Endometrial microvascular endothelial cells (primary cell): ENCODE results near the gene LNPEP. TPM values are rescaled to one million over a fixed set of nuclear protein-coding genes. Genes with fewer than 3 reads are reported as not detected.

Experiments used
- in situ Hi-C: cut with HindIII; loops from 2 replicates; pipeline ENCODE4 v1.10.0; 2017; ENCODE audit warnings: low sequenced_read_pairs, low pct_unique_long_range_greater_than_20kb; ENCODE audit errors: inconsistent ontology term
- total RNA-seq: library from RNA; depleted of rRNA; stranded (reverse); fragments of >200 nt; gene quantifications from one replicate; pipeline ENCODE4 v1.2.3, GENCODE V29; 2015; ENCODE audit errors: inconsistent ontology term

LNPEP gene
- 14.2 TPM for total RNA-seq

DNA sequence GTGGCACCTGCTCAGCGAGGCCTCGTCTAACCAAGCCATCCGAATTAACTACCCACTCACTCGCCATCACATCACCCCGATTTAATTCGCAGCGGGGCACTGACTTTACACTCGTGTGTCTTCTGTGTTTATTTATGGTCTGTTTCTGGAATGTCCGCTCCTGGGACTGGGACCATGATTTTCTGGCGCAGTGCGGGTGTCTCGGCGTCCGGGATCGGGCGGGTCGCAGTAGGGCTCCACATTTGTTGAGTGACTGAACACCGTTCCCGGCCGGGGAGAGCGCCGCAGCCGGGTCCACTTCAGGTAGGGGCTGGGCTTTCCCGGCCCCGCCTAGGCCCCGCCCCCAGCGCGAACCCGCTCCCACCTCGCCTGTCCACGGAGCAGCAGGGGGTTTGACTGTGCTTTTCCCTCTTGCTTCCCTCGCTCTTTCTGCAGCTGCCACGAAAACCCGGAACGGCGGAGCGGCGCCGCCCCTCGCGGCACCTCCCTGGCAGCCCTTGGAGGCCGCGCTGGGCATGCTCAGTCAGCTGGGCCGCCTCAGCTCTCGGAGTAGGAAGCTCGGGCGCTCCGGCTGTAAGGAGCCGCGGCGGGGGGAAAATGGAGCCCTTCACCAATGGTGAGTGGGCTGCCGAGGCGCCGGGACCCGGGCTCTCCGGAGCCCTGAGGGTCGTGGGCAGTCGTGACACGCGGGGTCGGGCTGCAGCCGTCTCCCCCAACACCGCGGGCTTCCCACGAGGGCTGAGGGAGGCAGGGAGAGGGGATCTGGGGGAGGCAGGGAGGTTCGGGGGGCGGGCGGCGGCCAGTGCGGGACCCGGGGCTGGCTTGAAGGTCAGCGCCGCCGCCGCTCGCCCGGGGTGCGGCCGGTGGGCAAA lies at the start of gene LNPEP:
Gene LNPEP (plus strand): TSS at position 522 of the 872 bp plus-strand sequence. CDS start 76 bp downstream, at position 598.
- in situ Hi-C loops: no loop called here

DNA sequence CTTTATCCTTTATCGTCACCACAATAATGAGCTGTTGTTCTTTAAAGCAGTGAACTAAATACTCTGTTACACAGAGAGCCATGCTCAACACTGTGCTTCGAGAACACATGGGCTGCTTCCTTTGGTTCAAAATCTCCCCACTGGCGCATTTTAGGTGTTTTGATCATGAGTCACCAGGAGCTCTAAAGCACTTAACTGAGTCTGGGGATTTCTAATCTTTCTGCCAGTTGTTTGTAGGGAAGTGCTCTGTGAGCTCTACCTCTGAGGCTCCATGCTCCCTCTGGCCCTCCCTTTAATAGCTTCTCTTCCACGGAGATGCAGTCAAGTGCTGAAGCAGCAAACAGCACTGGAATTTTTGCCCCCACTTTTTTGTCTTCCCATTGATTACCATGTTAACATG lies 42.5 kb upstream of the LNPEP start:
- in situ Hi-C loops: no loop called here

DNA sequence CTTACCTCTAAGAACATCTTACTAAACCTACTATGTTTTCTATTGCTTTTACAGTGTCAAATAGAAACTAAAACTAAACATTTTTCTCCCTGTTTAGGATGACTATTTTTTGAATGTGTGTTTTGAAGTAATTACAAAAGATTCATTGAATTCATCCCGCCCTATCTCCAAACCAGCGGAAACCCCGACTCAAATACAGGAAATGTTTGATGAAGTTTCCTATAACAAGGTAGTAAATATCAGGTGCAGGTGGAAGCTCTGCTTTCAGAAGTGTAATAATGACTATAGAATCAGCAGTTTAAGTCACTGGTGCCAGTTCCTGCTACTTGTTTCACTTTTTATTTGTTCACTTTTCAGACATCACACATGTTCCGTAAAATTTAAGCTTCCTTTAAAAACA lies 39.6 kb upstream of the LNPEP start:
- in situ Hi-C loops: no loop called here

DNA sequence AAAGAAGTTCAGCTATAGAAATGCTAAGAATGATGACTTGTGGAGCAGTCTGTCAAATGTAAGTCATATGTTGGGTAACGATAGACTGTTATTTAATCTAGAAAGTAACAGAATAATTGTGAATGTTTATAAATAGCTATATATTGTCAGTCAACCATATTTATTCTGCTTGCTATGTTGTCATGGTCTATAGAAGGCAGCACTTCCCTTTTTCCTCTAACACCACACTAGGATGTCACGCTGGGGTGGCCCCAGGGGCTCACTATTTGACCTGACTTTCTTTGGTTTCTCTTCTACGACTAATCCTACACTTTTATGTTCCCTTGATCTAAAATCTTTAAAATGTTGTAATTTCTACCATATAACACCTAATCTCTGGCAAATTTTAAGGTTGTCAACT lies 39.1 kb upstream of the LNPEP start:
- in situ Hi-C loops: no loop called here

DNA sequence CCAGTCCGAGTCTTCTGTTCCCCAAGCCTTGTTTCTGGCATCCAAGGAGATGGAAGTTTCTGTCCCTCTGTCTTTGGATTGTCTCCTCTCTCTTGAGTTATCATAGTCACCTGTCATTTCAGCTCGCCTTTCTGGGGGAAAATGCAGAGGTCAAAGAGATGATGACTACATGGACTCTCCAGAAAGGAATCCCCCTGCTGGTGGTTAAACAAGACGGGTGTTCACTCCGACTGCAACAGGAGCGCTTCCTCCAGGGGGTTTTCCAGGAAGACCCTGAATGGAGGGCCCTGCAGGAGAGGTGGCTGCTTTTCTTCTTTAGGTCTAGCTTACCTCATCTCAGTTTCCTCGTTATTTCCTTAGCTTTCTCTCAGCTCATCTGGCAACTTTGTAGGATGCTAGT lies 34.5 kb upstream of the LNPEP start:
- in situ Hi-C loops: no loop called here

DNA sequence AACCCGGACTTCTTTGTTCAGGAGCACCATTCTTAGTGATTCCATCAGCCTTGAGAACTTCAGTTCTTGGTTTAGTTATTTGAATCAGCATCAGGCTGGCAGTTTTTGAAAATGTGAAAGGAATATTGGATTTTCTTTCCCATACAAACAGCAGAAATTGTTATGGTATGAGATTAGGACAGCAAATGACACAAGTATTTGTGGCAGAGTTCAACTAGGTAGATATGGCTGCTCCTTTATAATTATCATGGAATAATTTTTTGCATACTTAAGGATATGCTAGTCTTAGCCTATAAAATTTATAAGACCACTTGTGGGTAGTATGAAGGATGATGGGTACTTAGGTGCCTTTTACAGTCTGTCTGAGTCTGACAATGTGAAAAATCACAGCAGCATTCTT lies 34.0 kb upstream of the LNPEP start:
- in situ Hi-C loops: no loop called here

DNA sequence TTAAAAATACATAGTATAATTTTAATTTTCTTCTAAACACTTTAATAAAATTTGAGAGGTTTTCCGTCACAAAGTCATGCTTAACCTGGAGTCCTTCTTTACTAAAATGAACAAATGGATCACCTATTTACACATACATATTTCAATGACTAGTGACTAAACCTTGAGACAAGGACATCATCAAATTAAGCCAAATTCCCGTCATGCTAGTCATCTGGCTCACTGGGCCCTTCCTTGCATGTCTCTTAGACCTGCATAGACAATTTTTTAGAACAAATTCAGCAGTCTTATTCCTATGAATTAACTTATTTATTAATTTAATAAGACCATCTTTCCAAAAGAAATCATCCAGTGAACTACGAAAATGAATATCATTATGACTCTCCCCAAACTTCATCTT lies 33.0 kb upstream of the LNPEP start:
- in situ Hi-C loops: no loop called here

DNA sequence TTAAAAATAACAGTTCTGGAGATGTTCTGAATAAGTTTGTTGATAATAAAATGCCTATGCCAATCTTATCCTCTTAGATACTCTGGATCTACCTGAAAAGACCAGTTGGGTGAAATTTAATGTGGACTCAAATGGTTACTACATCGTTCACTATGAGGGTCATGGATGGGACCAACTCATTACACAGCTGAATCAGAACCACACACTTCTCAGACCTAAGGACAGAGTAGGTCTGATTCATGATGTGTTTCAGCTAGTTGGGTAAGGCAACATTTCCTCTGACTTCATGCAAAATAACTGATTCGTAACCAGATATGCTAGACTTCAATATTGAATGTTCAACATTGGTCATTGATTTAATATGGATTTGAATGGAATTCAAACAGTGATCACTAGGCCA lies 32.6 kb upstream of the LNPEP start:
- in situ Hi-C loops: no loop called here

DNA sequence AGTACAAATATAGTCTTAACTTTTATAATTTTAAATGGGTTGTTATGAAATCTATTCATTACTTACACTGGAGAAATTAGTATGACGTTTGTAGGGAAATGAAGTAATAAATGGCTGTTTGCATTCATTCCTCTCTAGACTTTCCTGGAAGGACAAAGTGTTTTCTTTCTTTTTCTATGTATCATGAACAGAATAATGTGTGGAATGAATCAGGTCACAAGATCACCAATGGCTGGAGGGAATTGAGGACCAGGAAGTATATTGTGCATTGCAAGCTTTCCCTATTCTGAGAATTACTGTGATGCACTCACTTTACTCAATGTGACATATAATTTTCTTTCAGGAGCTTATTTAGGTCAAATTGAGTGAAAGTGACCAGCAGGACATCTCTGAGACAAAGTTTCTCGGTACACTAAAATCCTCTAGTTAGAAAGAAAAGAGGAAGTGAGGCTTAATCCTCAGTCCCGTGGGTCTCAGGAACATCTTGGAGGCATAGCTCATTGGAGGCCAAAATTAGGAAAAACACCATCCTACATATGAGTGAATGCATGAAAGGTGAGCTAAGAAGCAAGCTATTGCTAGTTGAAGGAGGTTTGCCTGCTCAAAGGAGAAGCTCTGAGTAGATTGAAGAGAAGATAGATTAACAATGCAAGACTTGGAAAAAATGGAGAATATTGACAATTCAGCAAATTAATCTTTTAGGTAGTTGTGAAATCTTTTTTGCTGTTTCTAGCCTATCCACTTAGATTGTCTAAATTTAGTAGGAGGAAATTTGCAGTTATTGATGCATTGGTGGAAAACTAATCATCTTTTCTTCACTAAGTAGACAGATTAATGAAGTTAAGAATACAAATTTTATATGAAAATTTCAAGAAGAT lies 31.6 kb upstream of the LNPEP start:
- in situ Hi-C loops: no loop called here

DNA sequence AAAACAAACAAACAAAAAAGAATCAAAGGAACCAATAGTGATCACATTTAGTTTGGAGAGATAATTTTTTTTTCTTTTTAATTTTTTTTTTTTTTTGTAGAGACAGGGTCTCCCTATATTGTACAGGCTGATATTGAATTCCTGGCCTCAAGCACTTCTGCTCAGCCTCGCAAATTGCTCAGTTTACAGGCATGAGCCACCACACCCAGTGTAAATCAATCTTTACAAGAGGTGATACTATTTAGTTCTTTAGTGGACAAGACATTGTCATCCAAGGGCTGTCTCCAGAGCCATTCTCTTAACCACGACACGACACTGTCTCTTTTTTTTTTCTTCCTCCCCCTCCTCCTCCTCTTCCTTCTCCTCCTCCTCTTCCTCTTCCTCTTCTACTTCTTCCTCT lies 30.0 kb upstream of the LNPEP start:
- in situ Hi-C loops: no loop called here

DNA sequence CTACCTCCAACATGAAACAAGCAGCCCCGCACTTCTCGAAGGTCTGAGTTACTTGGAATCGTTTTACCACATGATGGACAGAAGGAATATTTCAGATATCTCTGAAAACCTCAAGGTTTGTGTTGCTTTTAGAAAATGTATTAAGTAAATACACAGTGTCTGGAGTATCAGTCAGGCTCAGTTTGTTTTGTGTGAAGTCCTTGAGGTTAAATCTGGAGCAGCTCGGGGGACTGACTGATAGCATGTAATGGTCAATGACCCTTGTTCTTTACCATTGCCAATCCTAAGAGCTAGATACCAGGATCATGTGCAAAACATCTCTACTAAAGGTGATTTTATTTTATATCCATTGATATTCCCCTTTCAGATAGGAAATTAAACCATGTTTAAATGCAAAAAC lies 26.9 kb upstream of the LNPEP start:
- in situ Hi-C loops: no loop called here

DNA sequence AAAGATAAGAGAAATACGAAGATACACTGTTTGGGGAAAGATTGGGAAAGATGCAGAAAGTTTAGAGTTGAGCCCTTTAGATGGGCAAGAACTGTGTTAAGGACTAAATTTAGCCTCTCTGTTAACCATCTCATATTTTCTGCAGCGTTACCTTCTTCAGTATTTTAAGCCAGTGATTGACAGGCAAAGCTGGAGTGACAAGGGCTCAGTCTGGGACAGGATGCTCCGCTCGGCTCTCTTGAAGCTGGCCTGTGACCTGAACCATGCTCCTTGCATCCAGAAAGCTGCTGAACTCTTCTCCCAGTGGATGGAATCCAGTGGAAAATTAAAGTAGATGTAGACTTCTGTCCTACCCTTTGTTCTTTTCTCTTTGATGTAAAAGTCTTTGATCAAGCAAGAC lies 26.4 kb upstream of the LNPEP start:
- in situ Hi-C loops: no loop called here

DNA sequence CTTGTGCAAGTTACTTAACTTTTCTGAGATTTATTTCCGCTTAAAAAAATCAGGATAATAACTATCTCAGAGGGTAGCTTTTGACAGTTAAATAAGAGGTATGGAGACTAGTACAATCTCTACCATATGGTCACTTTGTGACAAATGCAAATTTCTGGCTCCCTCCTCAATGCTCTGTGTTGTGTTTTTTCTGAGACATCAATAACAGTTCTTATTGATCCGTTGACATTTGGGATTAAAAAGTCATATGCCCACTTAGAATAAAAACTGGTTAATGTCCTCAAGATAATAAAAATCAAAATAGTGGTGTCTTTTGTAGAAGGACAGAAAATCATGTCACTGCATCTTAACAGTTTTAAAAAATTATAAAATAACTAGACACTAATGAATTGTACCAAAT lies 24.7 kb upstream of the LNPEP start:
- in situ Hi-C loops: no loop called here

DNA sequence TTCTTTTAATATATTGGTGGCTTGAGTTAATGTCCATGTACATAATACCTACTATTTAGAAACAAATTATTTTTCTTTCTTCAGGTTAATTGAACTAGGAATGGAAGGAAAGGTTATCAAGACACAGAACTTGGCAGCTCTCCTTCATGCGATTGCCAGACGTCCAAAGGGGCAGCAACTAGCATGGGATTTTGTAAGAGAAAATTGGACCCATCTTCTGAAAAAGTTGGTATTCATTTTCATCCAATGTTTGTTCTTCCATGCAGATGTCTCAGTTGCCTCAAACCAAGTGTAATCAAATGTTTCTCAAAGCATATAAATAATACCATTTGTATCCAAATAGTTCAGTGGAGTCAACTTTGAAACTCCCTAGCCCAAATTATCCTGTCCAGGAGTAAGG lies 22.6 kb upstream of the LNPEP start:
- in situ Hi-C loops: no loop called here

DNA sequence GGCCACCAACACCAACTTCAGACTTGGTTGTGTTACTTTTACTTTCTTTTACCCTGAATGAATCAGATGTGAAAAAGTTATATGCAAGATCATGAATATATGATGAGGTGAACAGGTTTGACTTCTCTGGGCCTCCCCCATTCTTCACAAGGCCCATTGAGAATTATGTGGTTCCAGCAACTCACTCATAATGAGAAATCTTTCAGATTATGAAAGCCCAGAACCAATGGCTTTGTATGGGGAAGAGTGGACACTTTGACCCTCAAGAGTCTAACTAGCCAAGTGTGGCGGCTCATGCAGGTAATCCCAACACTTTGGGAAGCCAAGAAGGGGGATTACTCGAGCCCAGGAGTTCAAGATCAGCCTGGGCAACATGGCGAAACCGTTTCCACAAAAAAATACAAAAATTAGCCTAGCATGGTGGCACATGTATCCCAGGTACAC lies 16.1 kb upstream of the LNPEP start:
- in situ Hi-C loops: no loop called here

DNA sequence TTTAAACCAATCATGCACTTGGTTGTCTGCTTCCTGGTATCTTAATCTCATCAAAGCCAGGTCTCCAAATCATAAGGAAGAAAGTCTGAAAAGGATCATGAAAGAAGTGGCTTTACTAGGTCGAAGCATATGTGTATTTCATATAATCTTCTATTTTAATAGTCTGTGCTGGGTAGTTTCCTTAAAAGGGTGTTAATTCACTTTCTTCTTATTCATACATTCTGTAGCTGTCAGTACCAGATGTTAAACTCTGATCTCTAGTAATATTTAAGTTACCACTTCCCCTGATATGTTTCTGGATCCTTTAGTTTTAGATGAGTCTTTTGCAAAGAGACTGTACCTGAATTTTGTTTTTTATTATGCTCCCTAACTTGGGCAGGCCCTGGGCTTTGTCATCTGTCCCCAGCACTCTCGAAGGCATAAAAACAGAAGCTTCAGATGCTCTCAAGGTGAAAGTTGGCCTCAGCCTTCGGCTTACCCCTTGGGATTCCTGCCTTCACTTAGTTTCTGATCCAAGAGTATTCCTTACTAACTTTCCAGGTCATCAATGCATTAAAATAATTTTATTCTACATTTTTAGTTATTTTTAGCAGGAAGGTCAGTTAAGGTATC lies 15.0 kb upstream of the LNPEP start:
- in situ Hi-C loops: no loop called here

DNA sequence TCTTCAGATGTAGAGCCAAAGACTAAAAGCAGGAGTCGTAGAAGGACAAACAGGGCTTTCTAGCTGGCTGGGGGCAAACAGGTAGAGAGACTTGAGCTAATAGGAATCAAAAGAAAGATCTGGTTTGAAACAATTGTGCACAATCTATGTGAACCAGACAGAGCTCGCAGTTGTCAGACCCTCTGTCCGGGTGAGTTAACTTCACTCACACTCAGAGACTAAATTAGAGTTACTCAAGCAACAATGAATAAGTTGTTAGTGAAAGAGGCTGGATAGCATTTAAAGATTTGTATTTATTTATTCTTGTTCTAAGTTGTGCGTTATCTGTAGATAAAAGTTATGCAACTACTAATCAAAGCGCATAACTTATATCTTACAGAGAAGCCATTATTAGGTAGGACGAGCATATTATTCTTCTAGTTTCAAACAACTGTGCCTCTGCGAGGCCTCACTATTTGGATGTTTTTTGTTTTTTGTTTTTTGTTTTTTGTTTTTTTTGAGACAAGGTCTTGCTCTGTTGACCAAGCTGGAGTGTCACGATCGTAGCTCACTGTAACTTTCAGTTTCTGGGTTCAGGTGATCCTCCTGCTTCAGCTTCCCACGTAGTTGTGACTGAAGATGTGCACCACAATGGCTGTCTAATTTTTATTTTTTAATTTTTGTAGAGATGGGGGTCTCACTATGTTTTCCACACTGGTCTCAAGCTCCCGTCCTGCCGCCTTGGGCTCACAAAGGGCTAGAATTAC lies 13.2 kb upstream of the LNPEP start:
- in situ Hi-C loops: no loop called here

DNA sequence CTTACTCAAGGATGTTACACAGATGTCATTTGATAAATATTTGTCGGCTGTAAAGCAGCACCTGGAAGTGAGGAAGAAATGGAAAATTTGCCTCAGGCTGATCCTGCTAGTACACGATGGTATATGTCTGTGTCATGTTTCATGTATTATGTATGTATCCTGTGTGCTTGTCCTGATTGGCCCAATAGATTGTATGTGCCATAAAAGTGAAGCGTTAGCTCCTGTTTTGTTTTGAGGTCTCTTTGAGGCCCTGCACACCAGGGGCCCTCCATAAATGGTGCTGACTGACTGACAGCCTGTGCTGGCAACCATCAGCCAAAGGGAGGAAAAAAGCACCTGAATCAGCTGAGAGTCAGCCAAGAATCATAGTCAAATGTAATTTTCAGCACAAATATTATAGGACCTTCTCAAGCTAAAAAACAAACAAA lies 11.8 kb upstream of the LNPEP start:
- in situ Hi-C loops: no loop called here

DNA sequence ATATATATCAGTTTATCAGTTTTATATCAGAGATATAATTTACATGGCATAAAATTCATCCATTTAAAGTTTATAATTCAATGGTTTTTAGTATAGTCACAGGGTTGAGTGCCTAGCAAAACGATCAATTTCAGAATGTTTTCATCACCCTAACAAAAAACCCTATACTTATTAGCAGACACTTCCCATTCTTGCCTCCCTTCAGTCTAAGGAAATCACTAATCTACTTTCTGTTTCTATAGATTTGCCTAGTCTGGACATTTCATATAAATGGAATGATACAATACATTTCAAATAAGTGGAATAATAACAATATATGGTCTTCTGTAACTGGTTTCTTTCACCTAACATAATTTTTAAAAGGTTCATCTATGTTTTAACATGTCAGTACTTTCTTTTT lies 9.6 kb upstream of the LNPEP start:
- in situ Hi-C loops: no loop called here
